HG03025 (cell line): ENCODE data around the gene TRMU.
"Not testable (repeated sequence)": the region's sequence is repeated elsewhere in the genome, so short reads cannot be mapped to it uniquely, and the experiment has no call there.

Source experiments
- ATAC-seq: cut with Tn5 transposase; IDR thresholded peaks from one replicate; pipeline ENCODE4 v1.9.1; 2021; ENCODE audit warnings: mild to moderate bottlenecking, moderate library complexity; ENCODE audit not compliant: unreplicated experiment, low FRiP score

TRMU gene

GRCh38 chr22:46399251-46400024 is 63.9 kb downstream of the TRMU start:
- ATAC-seq = no peak

GRCh38 chr22:46401370-46401769 is 65.9 kb downstream of the TRMU start:
- ATAC-seq = no peak

GRCh38 chr22:46402505-46402904 is 67.0 kb downstream of the TRMU start:
- no peak for ATAC-seq

GRCh38 chr22:46403880-46404279 is 68.4 kb downstream of the TRMU start:
- ATAC-seq = not testable (repeated sequence)

GRCh38 chr22:46405901-46406300 is 70.4 kb downstream of the TRMU start:
- ATAC-seq = no peak

GRCh38 chr22:46406349-46406748 is 70.8 kb downstream of the TRMU start:
- no peak for ATAC-seq

GRCh38 chr22:46406791-46407190 is 71.3 kb downstream of the TRMU start:
- no peak for ATAC-seq
